Mesendoderm (in vitro differentiated cells): ENCODE results near the gene PRDM16.

ENCODE experiments used
- DNase-seq: peaks from one replicate; pipeline ENCODE4 v3.0.0; 2013
- H2AK5ac ChIP-seq: 2 replicates; pipeline ENCODE4 v1.6.1; 2013; ENCODE audit warnings: low read length, inconsistent platforms
- H2BK120ac ChIP-seq: 2 replicates; pipeline ENCODE4 v1.6.1; 2013; ENCODE audit warnings: low read depth, mild to moderate bottlenecking, low read length, moderate library complexity, mixed read lengths
- H2BK15ac ChIP-seq: replicated peaks from 2 replicates; pipeline ENCODE4 v1.6.1; 2013; ENCODE audit warnings: low read depth, mild to moderate bottlenecking, moderate library complexity
- H2BK5ac ChIP-seq: 2 replicates; pipeline ENCODE4 v1.6.1; 2013; ENCODE audit warnings: low read length, inconsistent platforms
- H3K18ac ChIP-seq: 2 replicates; pipeline ENCODE4 v1.6.1; 2013; ENCODE audit warnings: mild to moderate bottlenecking, low read length, mixed read lengths
- H3K23ac ChIP-seq: one replicate; pipeline ENCODE4 v1.6.1; 2013; ENCODE audit warnings: low read length
- H3K27ac ChIP-seq: 2 replicates; pipeline ENCODE4 v1.5.1; 2013; ENCODE audit warnings: low read depth, mild to moderate bottlenecking, inconsistent platforms, low read length, moderate library complexity
- H3K27me3 ChIP-seq: 2 replicates; pipeline ENCODE4 v1.6.1; 2013; ENCODE audit warnings: low read length, control low read depth, mild to moderate bottlenecking, inconsistent platforms; ENCODE audit not compliant: insufficient read depth, poor library complexity
- H3K36me3 ChIP-seq: 2 replicates; pipeline ENCODE4 v1.6.1; 2013; ENCODE audit warnings: low read length, inconsistent platforms; ENCODE audit not compliant: control insufficient read depth, insufficient read depth
- H3K4ac ChIP-seq: one replicate; pipeline ENCODE4 v1.6.1; 2013; ENCODE audit warnings: low read depth, mild to moderate bottlenecking, low read length, moderate library complexity
- H3K4me1 ChIP-seq: 2 replicates; pipeline ENCODE4 v1.6.1; 2013; ENCODE audit warnings: low read depth, low read length, inconsistent platforms; ENCODE audit not compliant: control insufficient read depth
- H3K4me2 ChIP-seq: 2 replicates; pipeline ENCODE4 v1.6.1; 2013; ENCODE audit warnings: low read length
- H3K4me3 ChIP-seq: 2 replicates; pipeline ENCODE4 v1.5.1; 2013; ENCODE audit warnings: mild to moderate bottlenecking, low read length
- H3K56ac ChIP-seq: one replicate; pipeline ENCODE4 v1.6.1; 2013; ENCODE audit warnings: low read length
- H3K79me1 ChIP-seq: 2 replicates; pipeline ENCODE4 v1.6.1; 2013; ENCODE audit warnings: low read length, inconsistent platforms
- H3K79me2 ChIP-seq: 2 replicates; pipeline ENCODE4 v1.6.1; 2013; ENCODE audit warnings: mild to moderate bottlenecking, low read length; ENCODE audit not compliant: control insufficient read depth, insufficient read depth
- H3K9ac ChIP-seq: 2 replicates; pipeline ENCODE4 v1.6.1; 2013; ENCODE audit warnings: low read length, inconsistent platforms
- H4K5ac ChIP-seq: one replicate; pipeline ENCODE4 v1.6.1; 2013; ENCODE audit warnings: low read length
- H4K8ac ChIP-seq: one replicate; pipeline ENCODE4 v1.6.1; 2013; ENCODE audit warnings: low read depth, mild to moderate bottlenecking, control low read depth, low read length, moderate library complexity
- WGBS: extraction: QIAGEN DNeasy Blood & Tissue Kit; methylation state at CpG from one replicate; pipeline ENCODE4 v1.1.7; 2013; ENCODE audit warnings: low lambda C conversion rate, missing lambda C conversion rate; ENCODE audit not compliant: insufficient coverage; ENCODE audit errors: extremely low coverage; 5-methylcytosine and 5-hydroxymethylcytosine counted together

The PRDM16 gene

GRCh38 chr1:3235496-3235895, 166.5 kb downstream of the PRDM16 start:
- Histone ChIP-seq H3K4ac (no peak overlapping the region), H3K4me3 (no peak overlapping the region), H3K18ac (no peak overlapping the region), H4K8ac (no peak overlapping the region), H3K79me2 (no peaks in the 10 kb centered on the region), H3K4me1 (no peaks in the 10 kb centered on the region), H3K27me3 (no peaks in the 10 kb centered on the region), H3K23ac (no peak overlapping the region), H3K36me3 (no peaks in the 10 kb centered on the region), H2BK15ac (no peak overlapping the region), H3K9ac (no peak overlapping the region), H2BK5ac (no peak overlapping the region), H3K56ac (no peak overlapping the region), H4K5ac (no peak overlapping the region), H2BK120ac (no peak overlapping the region), H3K79me1 (no peaks in the 10 kb centered on the region), H3K27ac (no peak overlapping the region), H2AK5ac (no peak overlapping the region), H3K4me2 (no peak overlapping the region)
- DNase-seq: no peak
- WGBS: no CpG with 5 or more reads among the region's 15 CpGs

GRCh38 chr1:3236361-3236760, 167.4 kb downstream of the PRDM16 start:
- no peaks in the 10 kb centered on the region for H3K36me3 ChIP-seq
- H3K27me3 ChIP-seq: no peaks in the 10 kb centered on the region
- H2BK5ac ChIP-seq: no peak overlapping the region

GRCh38 chr1:3236955-3237354, 168.0 kb downstream of the PRDM16 start:
- no peaks in the 10 kb centered on the region for H3K79me1 ChIP-seq
- no CpG with 5 or more reads among the region's 7 CpGs for WGBS

More at GRCh38 chr1:3236361-3236760, 167.4 kb downstream of the PRDM16 start:
- no peak overlapping the region for H3K27ac ChIP-seq
- WGBS: no CpG with 5 or more reads among the region's 9 CpGs
- no peak for DNase-seq
- no peaks in the 10 kb centered on the region for H3K79me2 ChIP-seq
- H2BK120ac ChIP-seq: no peak overlapping the region
- no peak overlapping the region for H3K9ac ChIP-seq
- H3K4ac ChIP-seq: no peak overlapping the region
- H3K4me3 ChIP-seq: no peak overlapping the region
- H3K79me1 ChIP-seq: no peaks in the 10 kb centered on the region
- H2AK5ac ChIP-seq: no peak overlapping the region
- H3K23ac ChIP-seq: no peak overlapping the region
- no peak overlapping the region for H4K5ac ChIP-seq
- no peaks in the 10 kb centered on the region for H3K4me1 ChIP-seq
- H3K4me2 ChIP-seq: no peak overlapping the region
- H3K56ac ChIP-seq: no peak overlapping the region
- H2BK15ac ChIP-seq: no peak overlapping the region
- H4K8ac ChIP-seq: no peak overlapping the region
- no peak overlapping the region for H3K18ac ChIP-seq

GRCh38 chr1:3237570-3237969, 168.6 kb downstream of the PRDM16 start:
- Histone ChIP-seq H3K27me3 (no peaks in the 10 kb centered on the region), H2BK15ac (no peak overlapping the region), H3K18ac (no peak overlapping the region), H3K27ac (no peak overlapping the region), H2BK120ac (no peak overlapping the region), H3K4me3 (no peak overlapping the region), H3K4ac (no peak overlapping the region), H3K56ac (no peak overlapping the region), H3K36me3 (no peaks in the 10 kb centered on the region), H3K4me2 (no peak overlapping the region), H2BK5ac (no peak overlapping the region), H3K23ac (no peak overlapping the region), H4K5ac (no peak overlapping the region), H3K4me1 (no peaks in the 10 kb centered on the region), H2AK5ac (no peak overlapping the region), H3K9ac (no peak overlapping the region), H3K79me1 (no peaks in the 10 kb centered on the region), H3K79me2 (no peaks in the 10 kb centered on the region), H4K8ac (no peak overlapping the region)
- no peak for DNase-seq
- no CpG with 5 or more reads among the region's 15 CpGs for WGBS

More at GRCh38 chr1:3236955-3237354, 168.0 kb downstream of the PRDM16 start:
- no peak overlapping the region for H2BK120ac ChIP-seq
- no peak overlapping the region for H3K4me3 ChIP-seq
- no peaks in the 10 kb centered on the region for H3K79me2 ChIP-seq
- H3K27ac ChIP-seq: no peak overlapping the region
- H3K4me1 ChIP-seq: no peaks in the 10 kb centered on the region
- no peak overlapping the region for H2BK5ac ChIP-seq
- no peak overlapping the region for H3K4ac ChIP-seq
- no peak overlapping the region for H3K4me2 ChIP-seq
- no peak overlapping the region for H3K18ac ChIP-seq
- no peak overlapping the region for H4K8ac ChIP-seq
- H2AK5ac ChIP-seq: no peak overlapping the region
- H3K27me3 ChIP-seq: no peaks in the 10 kb centered on the region
- no peak overlapping the region for H3K9ac ChIP-seq
- no peak overlapping the region for H2BK15ac ChIP-seq
- H3K23ac ChIP-seq: no peak overlapping the region
- no peaks in the 10 kb centered on the region for H3K36me3 ChIP-seq
- H4K5ac ChIP-seq: no peak overlapping the region
- DNase-seq: no peak
- H3K56ac ChIP-seq: no peak overlapping the region

- Histone ChIP-seq H3K4me3 (no peak overlapping the region), H3K79me1 (no peaks in the 10 kb centered on the region), H4K5ac (no peak overlapping the region), H3K27ac (no peak overlapping the region), H4K8ac (no peak overlapping the region), H3K4ac (no peak overlapping the region), H3K36me3 (no peaks in the 10 kb centered on the region), H3K4me2 (no peak overlapping the region), H2AK5ac (no peak overlapping the region), H2BK5ac (no peak overlapping the region), H3K4me1 (no peaks in the 10 kb centered on the region), H3K18ac (no peak overlapping the region), H2BK120ac (no peak overlapping the region), H3K79me2 (no peaks in the 10 kb centered on the region), H3K23ac (no peak overlapping the region), H3K56ac (no peak overlapping the region), H3K9ac (no peak overlapping the region), H3K27me3 (no peaks in the 10 kb centered on the region), H2BK15ac (no peak overlapping the region)
- WGBS: no CpG with 5 or more reads among the region's 28 CpGs
- DNase-seq: no peak
Measured at GRCh38 chr1:3237994-3238702, 169.1 kb downstream of the PRDM16 start.
